GM12874 (cell line): Measurements from ENCODE around the gene ENTREP1.

Source experiments
- TF ChIP-seq, protein P1 (sequence below): IDR thresholded peaks from 2 replicates; pipeline ENCODE4 v1.5.1; 2011; ENCODE audit warnings: low read depth, mild to moderate bottlenecking, control low read depth, low read length, moderate library complexity; ENCODE audit not compliant: insufficient read depth

The ENTREP1 gene

DNA sequence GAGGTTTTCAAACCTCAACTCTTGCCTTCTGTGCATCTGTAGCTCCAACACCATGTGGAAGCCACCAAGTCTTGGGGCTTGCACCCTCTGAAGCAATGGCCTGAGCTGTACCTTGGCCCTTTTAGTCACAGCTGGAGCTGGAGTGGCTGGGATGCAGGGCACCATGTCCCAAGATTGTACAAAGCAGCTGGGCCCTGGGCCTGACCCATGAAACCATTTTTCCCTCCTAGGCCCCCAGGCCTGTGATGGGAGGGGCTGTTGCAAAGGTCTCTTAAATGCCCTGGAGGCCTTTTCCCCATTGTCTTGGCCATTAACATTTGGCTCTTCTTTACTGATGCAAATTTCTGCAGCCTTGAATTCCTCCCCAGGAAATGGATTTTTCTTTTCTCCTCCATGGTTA is 11.8 kb upstream of the ENTREP1 start:
- TF ChIP-seq, protein P1, sequence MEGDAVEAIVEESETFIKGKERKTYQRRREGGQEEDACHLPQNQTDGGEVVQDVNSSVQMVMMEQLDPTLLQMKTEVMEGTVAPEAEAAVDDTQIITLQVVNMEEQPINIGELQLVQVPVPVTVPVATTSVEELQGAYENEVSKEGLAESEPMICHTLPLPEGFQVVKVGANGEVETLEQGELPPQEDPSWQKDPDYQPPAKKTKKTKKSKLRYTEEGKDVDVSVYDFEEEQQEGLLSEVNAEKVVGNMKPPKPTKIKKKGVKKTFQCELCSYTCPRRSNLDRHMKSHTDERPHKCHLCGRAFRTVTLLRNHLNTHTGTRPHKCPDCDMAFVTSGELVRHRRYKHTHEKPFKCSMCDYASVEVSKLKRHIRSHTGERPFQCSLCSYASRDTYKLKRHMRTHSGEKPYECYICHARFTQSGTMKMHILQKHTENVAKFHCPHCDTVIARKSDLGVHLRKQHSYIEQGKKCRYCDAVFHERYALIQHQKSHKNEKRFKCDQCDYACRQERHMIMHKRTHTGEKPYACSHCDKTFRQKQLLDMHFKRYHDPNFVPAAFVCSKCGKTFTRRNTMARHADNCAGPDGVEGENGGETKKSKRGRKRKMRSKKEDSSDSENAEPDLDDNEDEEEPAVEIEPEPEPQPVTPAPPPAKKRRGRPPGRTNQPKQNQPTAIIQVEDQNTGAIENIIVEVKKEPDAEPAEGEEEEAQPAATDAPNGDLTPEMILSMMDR = no peak

DNA sequence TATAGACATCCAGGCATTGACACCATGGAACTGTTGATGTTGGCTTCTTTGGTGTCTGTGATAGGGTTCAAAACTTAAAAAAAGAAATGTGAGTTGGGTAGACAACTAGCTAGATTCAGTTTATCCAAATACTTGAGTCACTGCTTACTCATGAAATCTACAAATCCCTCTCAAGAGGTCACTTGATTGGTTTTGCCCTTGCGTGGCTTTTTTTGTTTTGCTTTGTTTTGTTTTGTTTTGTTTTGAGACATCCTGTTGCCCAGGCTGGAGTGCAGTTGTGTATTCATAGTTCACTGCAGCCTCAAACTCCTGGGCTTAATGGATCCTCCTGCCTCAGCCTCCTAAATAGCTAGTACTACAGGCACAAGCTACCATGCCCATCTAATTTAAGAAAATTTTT is 10.5 kb upstream of the ENTREP1 start:
- TF ChIP-seq, protein P1 = no peak

DNA sequence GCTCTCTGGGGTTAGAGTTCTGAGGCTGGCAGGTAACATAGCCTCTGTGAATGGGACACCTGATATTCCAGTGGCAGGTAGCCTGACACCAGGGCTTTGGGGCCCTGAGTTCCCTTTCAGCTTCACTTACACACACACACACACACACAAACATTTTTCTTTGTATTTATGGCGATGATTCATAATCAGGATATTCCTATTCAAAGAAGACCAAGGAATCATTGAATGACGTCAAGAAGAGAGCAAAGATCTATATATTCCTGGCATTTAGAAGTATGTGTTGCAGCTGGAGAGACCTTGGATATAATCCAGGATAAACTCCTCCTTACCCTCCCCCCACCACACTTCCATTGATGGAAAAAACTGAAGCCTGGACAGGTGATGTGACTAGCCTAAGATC is 7.9 kb upstream of the ENTREP1 start:
- TF ChIP-seq, protein P1 = no peak

DNA sequence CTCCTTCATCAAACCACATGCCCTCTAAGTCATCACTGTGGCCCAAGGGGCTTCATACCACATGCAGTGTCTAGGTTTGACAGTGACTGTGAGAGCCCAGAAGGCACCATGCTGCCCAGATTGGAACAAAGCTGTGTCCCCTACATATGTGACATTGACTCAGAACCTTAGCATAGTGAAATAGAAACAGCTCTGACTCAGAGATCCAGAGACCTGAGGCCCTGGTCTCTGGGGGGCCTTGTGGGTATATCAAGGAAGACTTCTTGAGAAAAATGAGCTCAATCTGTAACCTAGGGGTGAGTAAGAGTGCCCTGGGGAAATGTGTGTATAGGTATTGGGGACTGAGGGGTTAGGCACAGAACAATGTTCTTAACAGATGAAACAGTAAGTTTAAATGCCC is 7.1 kb upstream of the ENTREP1 start:
- TF ChIP-seq, protein P1 = no peak

DNA sequence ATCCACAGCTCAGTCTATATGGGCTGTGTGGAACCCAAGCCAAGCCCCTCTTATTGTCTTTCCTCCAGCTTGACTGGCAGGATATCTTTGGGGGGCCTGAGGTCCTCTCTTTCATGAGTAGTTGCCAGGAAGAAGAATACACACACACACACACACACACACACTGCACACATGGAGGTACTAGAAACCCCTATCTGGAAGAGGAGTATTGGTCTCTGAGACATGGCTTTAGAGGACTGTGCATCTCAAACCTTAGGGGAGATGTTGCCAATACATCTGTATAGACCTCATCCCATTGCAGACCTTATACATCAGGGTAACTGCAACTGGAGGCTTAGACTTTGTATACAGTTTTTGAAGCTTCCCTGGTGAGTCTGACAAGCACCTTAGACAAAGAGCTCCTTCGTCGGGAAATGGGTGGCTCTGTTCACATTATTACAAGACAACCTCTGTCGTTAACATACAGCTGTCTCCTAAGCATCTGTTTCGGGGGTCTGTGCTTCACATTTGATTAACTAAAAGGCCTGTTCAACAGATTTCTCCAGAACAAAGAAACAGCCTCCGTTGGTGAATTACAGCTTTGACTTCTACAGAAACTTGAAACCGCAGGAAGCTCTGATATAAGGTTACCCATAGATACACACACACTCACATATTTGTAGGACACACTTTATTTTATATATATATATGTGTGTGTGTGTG is 5.5 kb upstream of the ENTREP1 start:
- TF ChIP-seq, protein P1 = no peak

DNA sequence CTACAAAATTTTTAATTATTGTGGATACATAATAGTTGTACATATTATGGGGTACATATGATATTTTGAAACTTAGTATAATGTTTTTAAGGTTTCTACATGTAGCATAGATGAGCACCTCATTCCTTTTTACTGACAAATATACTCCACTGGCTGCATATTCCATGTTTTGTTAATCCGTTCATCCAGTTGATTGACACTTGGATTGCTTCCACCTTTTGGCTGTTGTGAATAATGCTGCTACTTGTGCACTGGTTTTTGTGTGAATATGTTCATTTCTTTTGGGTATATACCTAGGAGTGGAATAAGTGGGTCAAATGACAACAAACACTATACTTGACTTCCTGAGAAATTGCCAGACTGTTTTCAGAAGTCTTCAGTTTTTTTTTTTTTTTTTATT is 2.8 kb upstream of the ENTREP1 start:
- TF ChIP-seq, protein P1 = no peak

DNA sequence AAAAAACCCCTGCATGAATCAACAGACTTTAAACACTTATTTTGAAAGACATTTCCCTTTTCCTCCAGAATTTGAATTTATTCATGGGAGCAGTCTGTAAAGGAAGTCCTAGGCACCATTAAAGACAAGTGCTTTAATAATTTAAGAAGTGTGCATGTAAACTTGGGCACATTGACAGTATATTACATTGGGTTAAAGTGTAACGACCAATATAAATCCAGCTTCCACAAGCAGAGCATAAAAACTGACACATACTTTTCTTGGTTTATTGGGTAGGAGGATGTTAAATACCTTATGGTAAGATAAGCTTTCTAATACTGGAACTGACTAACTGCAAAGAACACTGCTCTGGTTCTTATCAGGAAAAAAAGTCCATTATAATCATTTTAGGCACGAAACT is 1.2 kb upstream of the ENTREP1 start:
- TF ChIP-seq, protein P1 = no peak
